C1 segment of cervical spinal cord (tissue), 14 donors: ENCODE results near the gene OCRL.

ENCODE experiments used
- DNase-seq, 14 donors: peaks; one replicate each; lab custom pipeline; 2025; lab: John Stamatoyannopoulos, UW

Gene OCRL

DNA sequence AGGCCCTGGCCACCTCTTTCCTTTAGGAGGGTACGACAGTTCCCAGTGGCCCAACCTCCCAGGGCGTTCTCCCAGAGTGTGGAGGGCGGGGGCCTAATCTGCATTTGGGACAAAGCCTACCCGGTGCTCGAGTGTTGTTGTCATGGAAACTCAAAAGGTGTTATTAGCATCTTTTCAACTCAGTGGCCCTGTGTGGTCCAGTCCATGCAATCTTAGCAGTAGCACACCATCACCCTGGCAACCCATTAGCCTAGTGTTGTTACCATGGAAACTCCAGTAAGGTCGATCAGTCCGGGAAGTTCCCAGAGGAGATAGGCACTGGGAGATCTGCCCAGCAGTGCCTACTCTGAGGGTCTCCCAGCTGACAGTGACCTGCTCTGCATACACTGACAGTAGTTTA, 94.5 kb downstream of the OCRL start:
- DNase-seq = peak in 5 of 14 donors; percentile 1 to 29 (median 21)

DNA sequence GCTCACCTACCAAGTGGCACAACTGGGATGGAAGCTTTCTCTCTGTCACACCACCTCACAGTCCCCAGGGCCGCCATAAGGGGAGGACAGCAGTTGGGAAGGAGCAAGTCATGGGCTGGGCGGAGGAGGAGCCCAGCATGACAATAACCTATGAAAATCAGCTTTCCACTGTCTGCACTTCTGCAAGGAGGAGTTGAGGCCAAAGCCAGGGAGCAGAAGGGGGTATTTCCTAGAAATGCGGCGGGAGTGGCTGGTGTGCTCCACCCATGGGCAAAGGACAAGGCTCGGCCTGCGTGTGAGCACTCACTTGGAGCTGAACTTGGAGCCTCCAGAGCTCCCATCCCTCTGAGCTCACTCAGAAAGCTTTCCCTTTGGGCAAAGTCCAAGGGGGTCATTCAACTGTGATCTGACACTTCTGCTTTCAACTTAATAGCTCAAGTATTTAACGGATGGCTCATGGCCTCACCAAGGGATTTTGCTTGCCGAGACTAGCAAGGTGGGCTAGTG, 96.2 kb downstream of the OCRL start:
- DNase-seq = no peak

DNA sequence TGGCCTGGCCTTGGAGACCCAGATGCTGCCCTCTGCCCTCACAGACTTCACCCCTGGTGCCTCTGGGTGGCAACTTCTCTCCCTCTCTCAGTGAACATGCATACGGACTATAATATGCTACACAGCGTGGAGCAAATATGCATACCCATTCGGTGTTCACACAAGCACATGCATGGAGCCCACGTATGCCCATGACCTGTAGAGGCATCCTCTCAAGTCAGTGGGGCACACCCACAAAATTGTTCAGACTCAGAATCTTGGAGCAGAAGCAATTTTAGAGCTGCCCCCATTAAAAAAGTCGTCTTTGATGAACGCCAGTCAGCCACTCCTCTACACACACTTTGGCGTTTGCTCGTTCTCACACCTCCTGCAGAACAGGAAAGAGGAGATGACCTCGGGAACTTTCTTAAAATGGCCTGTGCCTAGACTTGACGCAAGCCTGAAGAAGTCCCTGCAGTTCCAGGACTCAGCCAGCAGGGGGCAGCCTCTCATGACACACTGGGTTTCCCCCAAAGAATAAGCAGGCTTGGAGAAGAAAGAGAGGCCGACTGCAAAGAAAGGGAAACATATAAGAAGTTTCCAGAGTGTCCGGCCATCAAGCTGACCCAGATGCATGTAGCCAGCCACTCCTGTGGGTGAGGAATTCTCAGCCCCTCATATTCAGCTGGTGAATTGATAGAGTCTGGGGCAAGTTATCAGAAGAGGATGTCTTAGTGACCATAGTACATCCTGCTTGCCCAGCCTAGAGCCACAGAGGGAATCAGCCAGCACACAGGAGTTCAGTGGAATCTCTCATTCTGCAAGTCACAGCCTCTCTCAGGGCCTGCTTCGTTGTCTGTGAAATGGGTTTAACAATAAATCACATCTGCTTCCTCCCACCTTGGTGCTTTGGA, 97.4 kb downstream of the OCRL start:
- peak in 12 of 14 donors; percentile 13 to 76 (median 40) for DNase-seq

DNA sequence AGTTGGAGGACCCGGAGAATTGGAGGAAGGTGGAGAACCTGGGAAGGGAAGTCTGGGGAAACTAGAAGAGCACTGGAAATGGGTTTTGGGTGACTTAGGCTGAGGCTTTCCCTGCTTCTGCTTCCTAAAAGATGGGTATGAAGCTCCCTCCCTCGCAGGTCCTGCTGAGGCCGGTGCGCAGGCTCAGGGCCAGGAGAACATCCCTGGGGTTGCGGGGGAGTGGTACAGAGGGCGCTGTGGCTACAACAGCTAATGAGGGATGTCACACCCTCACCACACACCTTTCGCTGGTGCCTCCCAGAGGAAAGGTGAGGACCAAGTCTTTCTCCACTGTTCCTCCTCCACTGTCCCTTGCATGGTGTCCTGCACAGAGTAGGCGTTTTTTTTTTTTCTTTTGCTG, 98.9 kb downstream of the OCRL start:
- no peak for DNase-seq

DNA sequence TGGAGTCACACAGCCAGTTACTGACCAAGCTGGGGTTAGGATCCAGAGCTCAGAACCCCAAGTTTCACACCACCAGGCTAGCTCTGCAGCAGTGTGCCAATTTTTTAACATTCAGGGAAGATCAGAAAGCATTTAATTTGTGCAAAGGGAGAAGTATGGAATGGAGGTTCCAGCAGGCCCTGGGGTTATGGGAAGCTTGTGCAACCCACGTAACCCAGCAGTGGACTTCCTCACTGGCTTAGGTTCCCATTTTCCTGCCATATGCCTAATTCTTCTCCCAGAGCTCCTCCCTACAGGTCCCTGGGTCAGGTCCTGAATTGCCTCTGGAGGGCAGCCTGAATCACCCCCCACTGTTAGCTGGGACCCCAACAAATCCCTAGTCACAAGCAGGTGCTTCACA, 100.7 kb downstream of the OCRL start:
- DNase-seq = no peak

DNA sequence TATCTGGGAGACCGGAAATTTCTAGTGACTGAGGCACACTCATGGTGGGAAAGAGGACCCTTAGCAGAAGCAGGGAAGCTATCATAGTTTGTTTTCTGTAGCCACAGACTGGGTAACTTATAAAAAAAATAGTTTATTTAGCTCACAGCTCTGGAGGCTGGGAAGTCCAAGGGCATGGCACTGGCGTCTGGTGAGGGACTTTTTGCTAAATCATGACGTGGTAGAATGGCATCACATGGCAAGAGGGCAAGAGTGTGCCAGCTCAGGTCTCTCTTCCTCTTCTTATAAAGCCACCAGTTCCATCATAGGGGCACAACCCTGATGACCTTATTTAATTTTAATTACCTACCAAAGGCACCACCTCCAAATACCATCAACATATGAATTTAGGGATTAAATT, 101.4 kb downstream of the OCRL start:
- DNase-seq = no peak

DNA sequence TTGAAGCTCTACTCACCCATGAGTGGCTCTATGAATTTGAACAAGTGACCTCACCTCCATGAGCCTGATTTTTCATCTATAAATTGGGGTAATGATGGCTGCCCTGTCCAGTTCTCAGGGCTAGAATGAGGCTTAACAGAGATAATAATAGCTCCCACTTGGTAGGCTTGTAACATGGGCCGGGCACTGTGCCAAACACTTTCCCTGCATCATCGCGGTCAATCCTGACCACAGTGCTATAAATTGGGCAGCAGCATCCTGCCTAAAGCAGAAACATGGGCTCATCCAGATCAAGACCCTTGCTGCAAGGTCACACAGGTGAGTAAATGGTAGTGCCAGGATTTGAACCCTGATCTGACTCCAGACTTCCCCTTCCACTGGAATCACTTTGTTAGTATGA, 101.9 kb downstream of the OCRL start:
- no peak for DNase-seq
